HL-60 (cell line): ENCODE measurements around the gene ANKRD18A.

Experiments used
- DNase-seq, 2 experiments: peaks; one replicate each; pipeline ENCODE4 v3.0.0-alpha.2; 2010 to 2020; ENCODE audit warnings: low read depth in 1 of 2, low spot score in 1 of 2
- H3K27ac ChIP-seq: fragments of 250-450 bp; sonication (Bioruptor Pico); replicated peaks from 2 replicates; pipeline ENCODE4 v1.5.1; 2020; ENCODE audit warnings: mild to moderate bottlenecking, moderate library complexity
- H3K27me3 ChIP-seq: fragments of 250-450 bp; sonication (Bioruptor Pico); 2 replicates; pipeline ENCODE4 v1.5.1; 2021; ENCODE audit warnings: mild to moderate bottlenecking, moderate library complexity; ENCODE audit not compliant: insufficient read depth, poor library complexity, severe bottlenecking
- H3K4me3 ChIP-seq: replicated peaks from 2 replicates; pipeline ENCODE4 v1.5.1; 2011; ENCODE audit warnings: mild to moderate bottlenecking, control low read depth, low read length; ENCODE audit not compliant: insufficient read depth
- GABPA ChIP-seq: IDR thresholded peaks from 2 replicates; pipeline ENCODE4 v1.6.1; 2012; ENCODE audit warnings: low read depth
- POLR2AphosphoS5 ChIP-seq: IDR thresholded peaks from 2 replicates; pipeline ENCODE4 v1.6.1; 2012; ENCODE audit warnings: low read depth
- REST ChIP-seq: IDR thresholded peaks from 2 replicates; pipeline ENCODE4 v1.6.1; 2012; ENCODE audit warnings: low read depth; ENCODE audit not compliant: insufficient replicate concordance
- SPI1 ChIP-seq: IDR thresholded peaks from 2 replicates; pipeline ENCODE4 v1.6.1; 2012; ENCODE audit warnings: low read depth, mild to moderate bottlenecking, borderline replicate concordance
- TF ChIP-seq, protein P1 (sequence below): IDR thresholded peaks from one replicate; pipeline ENCODE4 v1.5.1; 2011; ENCODE audit warnings: low read length, control low read depth, inconsistent platforms; ENCODE audit not compliant: insufficient read depth

ANKRD18A gene

GRCh38 chr9:38659538-38659937 lies 39.1 kb upstream of the ANKRD18A start:
- Histone ChIP-seq H3K4me3 (no peak overlapping the region), H3K27ac (no peak overlapping the region), H3K27me3 (no peaks in the 10 kb centered on the region)
- no peak for TF ChIP-seq REST
- TF ChIP-seq SPI1, result no peak
- no peak for TF ChIP-seq GABPA
- TF ChIP-seq, protein P1, sequence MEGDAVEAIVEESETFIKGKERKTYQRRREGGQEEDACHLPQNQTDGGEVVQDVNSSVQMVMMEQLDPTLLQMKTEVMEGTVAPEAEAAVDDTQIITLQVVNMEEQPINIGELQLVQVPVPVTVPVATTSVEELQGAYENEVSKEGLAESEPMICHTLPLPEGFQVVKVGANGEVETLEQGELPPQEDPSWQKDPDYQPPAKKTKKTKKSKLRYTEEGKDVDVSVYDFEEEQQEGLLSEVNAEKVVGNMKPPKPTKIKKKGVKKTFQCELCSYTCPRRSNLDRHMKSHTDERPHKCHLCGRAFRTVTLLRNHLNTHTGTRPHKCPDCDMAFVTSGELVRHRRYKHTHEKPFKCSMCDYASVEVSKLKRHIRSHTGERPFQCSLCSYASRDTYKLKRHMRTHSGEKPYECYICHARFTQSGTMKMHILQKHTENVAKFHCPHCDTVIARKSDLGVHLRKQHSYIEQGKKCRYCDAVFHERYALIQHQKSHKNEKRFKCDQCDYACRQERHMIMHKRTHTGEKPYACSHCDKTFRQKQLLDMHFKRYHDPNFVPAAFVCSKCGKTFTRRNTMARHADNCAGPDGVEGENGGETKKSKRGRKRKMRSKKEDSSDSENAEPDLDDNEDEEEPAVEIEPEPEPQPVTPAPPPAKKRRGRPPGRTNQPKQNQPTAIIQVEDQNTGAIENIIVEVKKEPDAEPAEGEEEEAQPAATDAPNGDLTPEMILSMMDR, result no peak
- no peak for TF ChIP-seq POLR2AphosphoS5
- no peak for DNase-seq

DNA sequence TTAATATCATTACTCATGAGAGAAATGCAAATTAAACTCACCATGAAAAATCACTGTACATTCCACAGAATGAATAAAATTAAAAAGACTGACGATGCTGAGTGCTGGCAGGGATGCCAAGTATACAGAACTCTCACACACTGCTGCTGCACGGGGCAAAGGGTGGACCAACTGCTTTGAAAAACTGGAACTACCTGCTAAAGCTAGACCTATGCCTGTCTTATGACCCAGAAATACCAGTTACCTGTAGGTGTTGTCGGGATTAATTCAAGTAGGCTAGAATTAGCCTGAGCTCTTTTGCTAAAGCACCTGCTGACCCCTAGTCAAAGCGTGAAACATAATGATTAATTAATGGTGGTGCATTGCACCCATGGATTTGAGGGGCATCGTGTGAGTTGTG lies 36.5 kb upstream of the ANKRD18A start:
- Histone ChIP-seq H3K4me3 (no peak overlapping the region), H3K27ac (no peak overlapping the region), H3K27me3 (no peaks in the 10 kb centered on the region)
- TF ChIP-seq SPI1 (no peak), POLR2AphosphoS5 (no peak), GABPA (no peak), REST (no peak)
- TF ChIP-seq, protein P1, result no peak
- DNase-seq, result no peak

DNA sequence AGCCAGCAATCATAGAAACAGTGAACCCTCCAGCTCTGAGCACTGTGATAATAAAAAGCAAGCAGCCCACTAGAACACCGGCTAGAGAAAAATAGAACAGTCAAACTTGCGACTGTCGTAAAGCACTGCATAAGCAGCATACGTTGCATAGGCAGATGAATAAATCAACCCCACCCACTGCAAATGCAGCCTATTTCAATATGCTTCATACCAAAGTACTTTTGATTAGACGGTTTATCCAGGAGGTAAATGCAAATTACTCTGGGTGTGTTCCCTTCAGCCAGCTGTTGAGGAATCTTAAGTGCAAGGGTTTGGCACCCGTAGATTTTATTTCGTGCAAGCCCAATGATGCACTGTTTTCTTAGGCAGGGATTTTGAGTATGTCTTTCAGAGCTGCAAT lies 32.1 kb upstream of the ANKRD18A start:
- Histone ChIP-seq H3K27ac (no peak overlapping the region), H3K4me3 (no peak overlapping the region), H3K27me3 (no peaks in the 10 kb centered on the region)
- no peak for DNase-seq
- TF ChIP-seq POLR2AphosphoS5 (no peak), GABPA (no peak), SPI1 (no peak), REST (no peak)
- TF ChIP-seq, protein P1, result no peak
